Measurements from ENCODE around the gene NOL4L. TPM values are rescaled to one million over a fixed set of nuclear protein-coding genes. Genes with fewer than 3 reads are reported as not detected.

NOL4L gene
- total RNA-seq, 1 experiment from 2014 or later: 40.9 TPM

- POLR2A ChIA-PET (ENCODE audit: unreplicated experiment): no interaction called here
- H4K20me1 ChIP-seq (ENCODE audit: insufficient read depth): no peaks in the 10 kb centered on the region; the same call in 1 of the 2 replicates
- H3K4me2 ChIP-seq: no peak overlapping the region
- intact Hi-C loops (cut with micrococcal nuclease; ENCODE audit: unreplicated experiment): no loop called here
- peaks cover 10% of the 10 kb centered on the region; the same call in 1 of the 2 replicates for H3F3A ChIP-seq (ENCODE audit: insufficient read depth, low read depth)
- BruUV-seq (replicated peaks): no TSS peak
- H2AFZ ChIP-seq: no peak overlapping the region
- no peak for TF ChIP-seq EZH2 (IDR thresholded peaks at IDR 0.05; ENCODE audit: low read depth)
- TF ChIP-seq CTCF (conservative IDR thresholded peaks at IDR 0.05): no peak
- no peaks in the 10 kb centered on the region for H3K9me2 ChIP-seq (ENCODE audit: insufficient read depth)
- H3K9me3 ChIP-seq (ENCODE audit: insufficient read depth, low read depth): no peaks in the 10 kb centered on the region
- peaks cover 7% of the 10 kb centered on the region for H3K4me1 ChIP-seq (replicated peaks; ENCODE audit: insufficient read depth)
- no peaks in the 10 kb centered on the region for H3K36me3 ChIP-seq (ENCODE audit: low read depth)
- DNase-seq: no peak
- H3K27me3 ChIP-seq (ENCODE audit: insufficient read depth, low read depth): no peaks in the 10 kb centered on the region
- no peak overlapping the region for H3K4me3 ChIP-seq
- H3K79me2 ChIP-seq (ENCODE audit: low read depth): peaks cover 10% of the 10 kb centered on the region; the same call in 1 of the 2 replicates
- CTCF ChIA-PET: no interaction called here
- peak overlapping the region; percentile 75; the same call in 1 of the 2 replicates for H3K27ac ChIP-seq
Measured at GRCh38 chr20:32464401-32465091, 120.6 kb downstream of the NOL4L start.

- no peak overlapping the region for H3K4me2 ChIP-seq
- H3K27ac ChIP-seq: no peak overlapping the region
- TF ChIP-seq EZH2 (IDR thresholded peaks at IDR 0.05; ENCODE audit: low read depth) (no peak), CTCF (conservative IDR thresholded peaks at IDR 0.05) (no peak)
- peaks cover 10% of the 10 kb centered on the region; the same call in 1 of the 2 replicates for H3F3A ChIP-seq (ENCODE audit: insufficient read depth, low read depth)
- no peaks in the 10 kb centered on the region for H3K27me3 ChIP-seq (ENCODE audit: insufficient read depth, low read depth)
- H3K9me3 ChIP-seq (ENCODE audit: insufficient read depth, low read depth): no peaks in the 10 kb centered on the region
- H3K4me3 ChIP-seq: no peak overlapping the region
- peaks cover 7% of the 10 kb centered on the region for H3K4me1 ChIP-seq (replicated peaks; ENCODE audit: insufficient read depth)
- H3K79me2 ChIP-seq (ENCODE audit: low read depth): peaks cover 10% of the 10 kb centered on the region; the same call in 1 of the 2 replicates
- H2AFZ ChIP-seq: no peak overlapping the region
- no peaks in the 10 kb centered on the region; the same call in 1 of the 2 replicates for H4K20me1 ChIP-seq (ENCODE audit: insufficient read depth)
- ChIA-PET POLR2A (ENCODE audit: unreplicated experiment) (no interaction called here), CTCF (no interaction called here)
- intact Hi-C loops (cut with micrococcal nuclease; ENCODE audit: unreplicated experiment): no loop called here
- DNase-seq: no peak
- BruUV-seq (replicated peaks): no TSS peak
- no peaks in the 10 kb centered on the region for H3K9me2 ChIP-seq (ENCODE audit: insufficient read depth)
- H3K36me3 ChIP-seq (ENCODE audit: low read depth): no peaks in the 10 kb centered on the region
Measured at GRCh38 chr20:32463642-32464400, 121.3 kb downstream of the NOL4L start.

GRCh38 chr20:32462900-32463641, 122.1 kb downstream of the NOL4L start:
- no peaks in the 10 kb centered on the region for H3K27me3 ChIP-seq (ENCODE audit: insufficient read depth, low read depth)
- no peak overlapping the region for H3K27ac ChIP-seq
- no peaks in the 10 kb centered on the region for H3K36me3 ChIP-seq (ENCODE audit: low read depth)
- TF ChIP-seq EZH2 (IDR thresholded peaks at IDR 0.05; ENCODE audit: low read depth): no peak
- no peak for TF ChIP-seq CTCF (conservative IDR thresholded peaks at IDR 0.05)
- H3K4me2 ChIP-seq: no peak overlapping the region
- no peak overlapping the region for H2AFZ ChIP-seq
- POLR2A ChIA-PET (ENCODE audit: unreplicated experiment): no interaction called here
- H4K20me1 ChIP-seq (ENCODE audit: insufficient read depth): peaks cover 4% of the 10 kb centered on the region; the same call in 1 of the 2 replicates
- CTCF ChIA-PET: no interaction called here
- intact Hi-C loops (cut with micrococcal nuclease; ENCODE audit: unreplicated experiment): no loop called here
- peaks cover 10% of the 10 kb centered on the region; the same call in 1 of the 2 replicates for H3F3A ChIP-seq (ENCODE audit: insufficient read depth, low read depth)
- H3K4me1 ChIP-seq (replicated peaks; ENCODE audit: insufficient read depth): peaks cover 7% of the 10 kb centered on the region
- no peaks in the 10 kb centered on the region for H3K9me3 ChIP-seq (ENCODE audit: insufficient read depth, low read depth)
- no peaks in the 10 kb centered on the region for H3K9me2 ChIP-seq (ENCODE audit: insufficient read depth)
- H3K4me3 ChIP-seq: no peak overlapping the region
- no TSS peak for BruUV-seq (replicated peaks)
- DNase-seq: no peak
- peaks cover 10% of the 10 kb centered on the region; the same call in 1 of the 2 replicates for H3K79me2 ChIP-seq (ENCODE audit: low read depth)
